Measurements from ENCODE around the gene BMF.

DNA sequence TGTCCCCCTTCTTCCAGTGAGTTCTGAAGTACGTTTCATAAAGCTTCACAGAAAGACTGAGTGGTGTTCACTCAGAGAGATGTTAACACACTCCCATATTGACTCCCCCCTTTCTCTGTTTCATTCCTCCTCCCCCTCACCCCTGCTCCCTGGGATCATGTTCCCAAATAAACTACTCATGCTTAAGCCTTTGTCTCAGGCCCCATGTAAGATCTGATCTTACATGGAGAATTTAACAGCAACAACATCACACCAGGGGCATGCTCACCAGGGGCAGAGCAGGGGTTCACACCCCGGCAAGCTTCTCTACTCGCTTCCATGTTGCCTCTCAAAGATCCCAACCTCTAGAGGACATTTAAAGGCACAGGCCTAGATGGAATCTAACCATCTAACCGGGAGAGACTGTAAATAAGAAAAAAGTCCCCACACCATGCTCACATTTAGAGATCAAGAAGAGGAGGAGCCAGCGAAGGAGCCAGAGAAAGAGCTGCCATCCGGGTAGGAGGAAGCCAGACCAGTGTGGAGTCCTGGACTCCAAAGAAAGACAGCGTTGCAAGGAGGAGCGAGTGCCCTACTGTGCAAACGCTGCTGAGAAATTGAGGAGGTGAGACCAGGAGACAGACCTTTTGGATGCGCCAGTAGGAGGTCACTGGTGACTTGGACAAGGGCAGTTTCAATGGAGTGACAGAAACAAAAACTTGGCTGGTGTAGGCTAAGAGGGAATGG, 48.3 kb downstream of the BMF start:
- TF ChIP-seq, protein P1, sequence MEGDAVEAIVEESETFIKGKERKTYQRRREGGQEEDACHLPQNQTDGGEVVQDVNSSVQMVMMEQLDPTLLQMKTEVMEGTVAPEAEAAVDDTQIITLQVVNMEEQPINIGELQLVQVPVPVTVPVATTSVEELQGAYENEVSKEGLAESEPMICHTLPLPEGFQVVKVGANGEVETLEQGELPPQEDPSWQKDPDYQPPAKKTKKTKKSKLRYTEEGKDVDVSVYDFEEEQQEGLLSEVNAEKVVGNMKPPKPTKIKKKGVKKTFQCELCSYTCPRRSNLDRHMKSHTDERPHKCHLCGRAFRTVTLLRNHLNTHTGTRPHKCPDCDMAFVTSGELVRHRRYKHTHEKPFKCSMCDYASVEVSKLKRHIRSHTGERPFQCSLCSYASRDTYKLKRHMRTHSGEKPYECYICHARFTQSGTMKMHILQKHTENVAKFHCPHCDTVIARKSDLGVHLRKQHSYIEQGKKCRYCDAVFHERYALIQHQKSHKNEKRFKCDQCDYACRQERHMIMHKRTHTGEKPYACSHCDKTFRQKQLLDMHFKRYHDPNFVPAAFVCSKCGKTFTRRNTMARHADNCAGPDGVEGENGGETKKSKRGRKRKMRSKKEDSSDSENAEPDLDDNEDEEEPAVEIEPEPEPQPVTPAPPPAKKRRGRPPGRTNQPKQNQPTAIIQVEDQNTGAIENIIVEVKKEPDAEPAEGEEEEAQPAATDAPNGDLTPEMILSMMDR (IDR thresholded peaks at IDR 0.05; ENCODE audit: low read depth, low read length, poor library complexity, severe bottlenecking): no peak
- TF ChIP-seq EZH2phosphoT487 (IDR thresholded peaks at IDR 0.05; ENCODE audit: borderline replicate concordance, low read length): no peak

Measured in DOHH2 (cell line).